GM12864 (cell line): Measurements from ENCODE around the gene KHDC3L.
A peak's percentile ranks its signal among the peaks of the same experiment; 100 is the strongest.
"Not testable (repeated sequence)": the region's sequence is repeated elsewhere in the genome, so short reads cannot be mapped to it uniquely, and the experiment has no call there.

Experiments
- DNase-seq: peaks from one replicate; pipeline ENCODE4 v3.0.0-alpha.2; 2011; ENCODE audit warnings: low read depth
- H3K4me3 ChIP-seq: 2 replicates; pipeline ENCODE4 v1.5.1; 2011; ENCODE audit warnings: mild to moderate bottlenecking, low read depth, low read length, control low read depth
- CTCF ChIP-seq: IDR thresholded peaks from 2 replicates; pipeline ENCODE4 v1.5.1; 2011; ENCODE audit warnings: low read depth, mild to moderate bottlenecking, moderate library complexity, low read length, control low read depth, inconsistent platforms; ENCODE audit errors: missing control alignments

Gene KHDC3L

GRCh38 chr6:73382462-73383113, 20.1 kb downstream of the KHDC3L start:
- H3K4me3 ChIP-seq, result no peak overlapping the region
- DNase-seq, result no peak
- TF ChIP-seq CTCF, result no peak

- no peak for TF ChIP-seq CTCF
- peak overlapping the region; percentile 66 for H3K4me3 ChIP-seq
- no peak for DNase-seq
Observed at GRCh38 chr6:73388433-73388799, 26.0 kb downstream of the KHDC3L start.

GRCh38 chr6:73388800-73389512, 26.5 kb downstream of the KHDC3L start:
- peak; percentile 40 for DNase-seq
- peak overlapping the region; percentile 66 for H3K4me3 ChIP-seq
- peak; percentile 56 for TF ChIP-seq CTCF

- no peak for DNase-seq
- TF ChIP-seq CTCF, result no peak
Observed at GRCh38 chr6:73389854-73390253, 27.4 kb downstream of the KHDC3L start.

GRCh38 chr6:73391675-73392074, 29.2 kb downstream of the KHDC3L start:
- no peak for TF ChIP-seq CTCF
- no peak overlapping the region for H3K4me3 ChIP-seq
- DNase-seq, result no peak

More at GRCh38 chr6:73389854-73390253, 27.4 kb downstream of the KHDC3L start:
- H3K4me3 ChIP-seq, result no peak overlapping the region

- DNase-seq, result not testable (repeated sequence)
Observed at GRCh38 chr6:73392188-73392587, 29.7 kb downstream of the KHDC3L start.

GRCh38 chr6:73393278-73393677, 30.8 kb downstream of the KHDC3L start:
- no peak for TF ChIP-seq CTCF
- DNase-seq, result no peak
- H3K4me3 ChIP-seq, result no peak overlapping the region

More at GRCh38 chr6:73392188-73392587, 29.7 kb downstream of the KHDC3L start:
- H3K4me3 ChIP-seq, result not testable (repeated sequence)
